Fibroblast of villous mesenchyme (primary cell): ENCODE measurements around the gene ZFY. TPM values are rescaled to one million over a fixed set of nuclear protein-coding genes. Genes with fewer than 3 reads are reported as not detected.

Experiments used
- DNase-seq: peaks from one replicate; pipeline ENCODE4 v3.0.0-alpha.2; 2010; ENCODE audit warnings: low read depth
- H3K4me3 ChIP-seq: 2 replicates; pipeline ENCODE4 v1.5.1; 2011; ENCODE audit warnings: low read depth, mild to moderate bottlenecking, low read length
- total RNA-seq: library from RNA; depleted of rRNA; stranded (reverse); fragments of >200 nt; gene quantifications from 2 replicates; pipeline ENCODE4 v1.2.3, GENCODE V29; 2012
- TF ChIP-seq, protein P1 (sequence below): IDR thresholded peaks from 2 replicates; pipeline ENCODE4 v1.5.1; 2012; ENCODE audit warnings: low read depth, mild to moderate bottlenecking, low read length; ENCODE audit not compliant: insufficient read depth

Gene ZFY
- total RNA-seq, result 1.7 TPM in 1 of 2 replicates, not detected in the other

GRCh38 chrY:2934861-2935715 lies at the start of gene ZFY:
TSS of gene ZFY (plus strand) at chrY:2935381. CDS start at chrY:2953937, 18,556 bp downstream.
- peak; percentile 67 for DNase-seq
- TF ChIP-seq, protein P1, sequence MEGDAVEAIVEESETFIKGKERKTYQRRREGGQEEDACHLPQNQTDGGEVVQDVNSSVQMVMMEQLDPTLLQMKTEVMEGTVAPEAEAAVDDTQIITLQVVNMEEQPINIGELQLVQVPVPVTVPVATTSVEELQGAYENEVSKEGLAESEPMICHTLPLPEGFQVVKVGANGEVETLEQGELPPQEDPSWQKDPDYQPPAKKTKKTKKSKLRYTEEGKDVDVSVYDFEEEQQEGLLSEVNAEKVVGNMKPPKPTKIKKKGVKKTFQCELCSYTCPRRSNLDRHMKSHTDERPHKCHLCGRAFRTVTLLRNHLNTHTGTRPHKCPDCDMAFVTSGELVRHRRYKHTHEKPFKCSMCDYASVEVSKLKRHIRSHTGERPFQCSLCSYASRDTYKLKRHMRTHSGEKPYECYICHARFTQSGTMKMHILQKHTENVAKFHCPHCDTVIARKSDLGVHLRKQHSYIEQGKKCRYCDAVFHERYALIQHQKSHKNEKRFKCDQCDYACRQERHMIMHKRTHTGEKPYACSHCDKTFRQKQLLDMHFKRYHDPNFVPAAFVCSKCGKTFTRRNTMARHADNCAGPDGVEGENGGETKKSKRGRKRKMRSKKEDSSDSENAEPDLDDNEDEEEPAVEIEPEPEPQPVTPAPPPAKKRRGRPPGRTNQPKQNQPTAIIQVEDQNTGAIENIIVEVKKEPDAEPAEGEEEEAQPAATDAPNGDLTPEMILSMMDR, result no peak
- H3K4me3 ChIP-seq, result peak within 1 kb of the TSS; percentile 63

DNA sequence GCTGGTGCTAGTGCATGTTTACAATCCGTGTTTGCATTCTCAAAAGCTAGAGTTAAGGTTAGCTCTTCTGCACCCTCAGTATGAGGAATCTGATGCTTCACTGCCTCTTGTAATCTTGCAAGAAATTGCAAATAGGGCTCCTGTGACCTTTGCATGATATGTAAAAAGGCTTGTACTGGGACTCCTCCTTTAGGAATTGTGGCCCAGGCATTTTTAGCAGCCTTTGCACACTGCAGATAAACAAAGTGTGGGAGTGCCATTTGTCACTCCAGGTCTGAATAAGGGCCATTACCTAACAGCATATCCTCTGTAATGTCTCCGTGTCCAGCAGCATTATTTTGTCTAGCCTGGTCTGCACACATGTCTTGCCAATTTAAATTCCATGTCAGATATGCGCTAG lies 49.3 kb upstream of the ZFY start:
- TF ChIP-seq, protein P1, result no peak
- no peak for DNase-seq
- H3K4me3 ChIP-seq, result no peak overlapping the region

DNA sequence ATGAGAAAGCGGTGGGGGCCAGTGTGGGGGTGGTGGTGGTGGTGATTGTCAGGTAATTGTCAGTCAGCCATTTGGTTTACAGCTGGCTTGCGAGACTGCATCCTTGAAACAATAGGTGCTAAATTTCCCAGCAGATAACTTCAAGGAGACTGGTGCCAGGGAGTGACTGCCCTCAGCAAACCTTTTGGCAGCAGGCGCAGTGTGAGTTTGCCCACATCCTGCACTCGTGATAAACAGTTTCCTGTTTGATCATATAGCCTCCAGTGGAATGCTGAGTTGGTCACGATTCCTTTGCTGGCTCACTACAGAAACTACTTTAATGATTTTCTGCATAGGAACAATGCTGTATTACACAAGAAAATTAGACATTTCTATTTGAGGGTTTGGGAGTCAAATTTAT lies 47.8 kb upstream of the ZFY start:
- DNase-seq, result peak; percentile 72
- TF ChIP-seq, protein P1, result no peak
- H3K4me3 ChIP-seq, result no peak overlapping the region

- no peak overlapping the region for H3K4me3 ChIP-seq
- DNase-seq, result peak; percentile 19
- TF ChIP-seq, protein P1, result no peak
Observed at GRCh38 chrY:2887955-2888354, 47.2 kb upstream of the ZFY start.

DNA sequence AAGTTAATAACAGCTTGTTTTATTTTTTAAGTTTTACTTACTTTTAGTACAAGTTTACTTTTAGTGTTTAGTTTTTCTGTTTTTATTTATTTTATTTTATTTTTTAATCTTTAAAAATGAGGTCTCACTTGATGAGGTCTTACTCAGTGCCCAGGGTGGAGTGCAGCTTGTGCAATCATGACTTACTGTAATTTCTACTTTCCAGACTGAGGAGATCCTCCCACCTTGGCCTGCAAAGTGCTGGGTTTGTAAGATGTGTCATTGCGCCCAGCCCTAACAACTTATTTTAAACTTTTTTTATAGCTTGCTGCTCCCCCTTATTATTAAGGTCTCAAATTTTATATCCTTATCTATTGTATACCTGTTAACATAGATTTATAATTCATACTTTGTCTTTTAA lies 41.7 kb upstream of the ZFY start:
- no peak overlapping the region for H3K4me3 ChIP-seq
- no peak for DNase-seq
- TF ChIP-seq, protein P1, result no peak

- TF ChIP-seq, protein P1, result no peak
- no peak overlapping the region for H3K4me3 ChIP-seq
- no peak for DNase-seq
Observed at GRCh38 chrY:2896050-2896449, 39.1 kb upstream of the ZFY start.

DNA sequence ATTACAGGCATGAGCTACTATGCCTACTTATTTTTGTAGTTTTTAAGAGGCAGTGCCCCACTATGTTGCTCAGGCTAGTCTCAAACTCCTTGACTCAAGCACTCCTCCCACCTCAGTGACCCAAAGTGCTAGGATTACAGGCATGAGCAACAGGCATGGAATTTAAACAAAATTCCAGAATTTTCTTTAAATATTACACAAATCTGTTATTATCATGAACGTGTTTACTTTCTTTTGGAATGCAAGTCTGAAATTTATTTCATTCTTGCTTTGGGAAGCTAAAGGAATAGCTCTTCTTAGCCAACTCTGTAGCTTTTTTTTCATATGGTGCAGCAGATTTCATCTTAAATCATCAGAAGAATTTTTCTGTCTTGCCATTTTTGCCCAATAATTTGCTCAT lies 27.8 kb upstream of the ZFY start:
- TF ChIP-seq, protein P1, result no peak
- DNase-seq, result peak; percentile 48
- H3K4me3 ChIP-seq, result no peak overlapping the region
